Activated naive CD8-positive, alpha-beta T cell treated with anti-CD3 and anti-CD28 coated beads, Interleukin-2, amount 50 U/mL, for 16 hours (primary cell): Measurements from ENCODE around the gene MRTFA.

Experiments
- DNase-seq: peaks from one replicate; pipeline ENCODE4 v3.0.0-alpha.2; 2020; ENCODE audit warnings: low read depth, low spot score

Gene MRTFA

DNA sequence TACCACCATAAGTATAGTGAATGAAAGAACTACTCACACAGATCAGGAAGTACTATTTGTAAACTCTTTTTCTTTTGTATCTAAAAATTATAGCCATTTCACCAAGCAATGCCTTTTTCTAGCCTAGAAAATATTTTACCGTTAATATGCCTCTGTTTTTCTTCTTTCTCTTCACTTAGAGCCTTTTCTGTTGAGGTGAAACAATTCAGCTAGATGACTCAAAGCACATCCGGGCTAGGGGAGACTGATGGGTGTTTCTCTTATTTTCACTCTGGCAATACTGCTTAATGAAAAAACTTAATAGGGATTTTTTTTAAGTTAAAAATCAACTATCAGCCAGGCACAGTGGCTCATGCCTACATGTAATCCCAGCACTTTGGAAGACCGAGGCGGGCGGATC is 172.8 kb downstream of the MRTFA start:
- no peak for DNase-seq

DNA sequence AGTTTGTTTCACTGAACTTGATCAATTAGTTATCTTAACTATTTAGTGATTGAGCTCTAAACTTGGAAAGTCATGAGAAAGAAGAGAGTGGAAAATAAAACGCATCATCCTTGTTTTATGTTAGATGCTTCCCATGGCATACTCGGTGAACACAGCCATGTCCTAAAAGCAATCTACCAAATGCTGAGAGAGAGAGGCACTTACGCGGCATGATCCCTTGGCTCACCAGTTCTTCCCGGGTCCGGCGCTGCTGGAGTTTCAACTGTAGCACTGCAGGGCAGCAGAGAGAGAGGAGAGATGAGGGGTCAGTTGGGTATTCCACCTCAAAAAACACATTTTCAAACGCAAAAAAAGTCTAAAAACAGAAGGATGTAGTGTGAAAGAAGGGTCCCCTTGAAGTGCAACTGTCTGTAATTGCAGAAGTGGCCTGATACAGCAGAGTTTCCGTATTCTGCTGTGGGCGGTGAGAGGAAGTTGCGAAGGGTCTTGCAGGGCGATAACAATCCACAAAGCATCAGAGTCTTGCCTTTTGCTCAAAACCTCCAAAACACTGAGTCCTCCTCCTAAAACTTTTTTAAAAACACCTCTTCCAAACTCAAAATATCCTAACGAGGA is 173.4 kb downstream of the MRTFA start:
- DNase-seq: no peak

DNA sequence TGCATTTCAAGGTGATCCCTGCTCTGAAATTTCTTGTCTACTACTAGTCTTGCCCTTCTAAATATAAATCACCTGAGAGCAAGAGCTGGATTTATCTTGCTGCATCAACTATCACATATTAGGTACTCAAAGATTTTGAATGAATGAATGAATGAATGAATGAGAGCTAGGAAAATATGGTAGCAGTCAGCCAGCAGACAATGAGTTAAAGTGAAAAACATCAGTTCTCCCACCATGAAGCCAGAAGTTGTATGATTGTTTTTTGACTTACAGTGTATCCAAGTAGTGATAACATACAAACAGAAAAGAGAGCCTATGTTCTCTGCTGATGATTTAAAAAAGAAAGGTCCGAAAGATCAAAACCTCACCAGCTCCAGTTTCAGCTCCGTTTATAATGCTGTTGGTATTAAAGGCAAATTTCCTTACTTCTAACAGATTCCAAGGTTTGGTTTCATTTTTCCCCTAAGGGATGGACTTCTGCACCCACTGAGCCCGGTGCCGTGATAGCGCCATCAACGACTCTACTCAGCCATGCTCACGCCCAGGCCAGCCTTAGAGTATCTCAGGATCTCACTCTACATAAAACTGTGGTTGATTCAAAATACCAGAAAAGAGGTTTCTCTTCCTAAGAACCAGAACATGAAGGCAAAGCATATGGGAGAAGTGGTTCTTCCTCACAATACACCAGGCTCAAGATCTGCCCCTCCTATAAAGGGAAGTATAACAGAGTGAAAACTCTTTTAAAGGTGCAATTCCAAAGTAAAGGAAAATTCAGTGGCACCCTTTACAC is 174.1 kb downstream of the MRTFA start:
- no peak for DNase-seq

DNA sequence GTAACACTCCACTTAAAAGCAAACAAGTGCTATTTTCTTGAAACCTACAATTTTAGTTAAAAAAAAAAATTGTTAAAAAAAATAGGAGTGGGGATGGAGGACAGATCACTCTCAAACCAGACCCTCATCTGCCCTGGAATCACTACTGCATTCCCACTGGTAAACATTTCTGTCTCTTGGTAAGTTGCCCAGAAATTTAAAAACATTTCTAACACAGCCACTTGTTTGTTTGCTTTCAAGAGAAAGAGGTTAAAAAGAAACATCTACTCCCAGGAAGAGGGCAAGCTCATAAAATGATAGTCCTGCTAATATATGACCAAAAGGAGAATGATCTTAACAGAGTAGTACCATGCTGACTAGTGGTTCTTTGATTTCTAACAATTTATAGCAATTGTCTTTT is 182.8 kb downstream of the MRTFA start:
- DNase-seq: no peak

DNA sequence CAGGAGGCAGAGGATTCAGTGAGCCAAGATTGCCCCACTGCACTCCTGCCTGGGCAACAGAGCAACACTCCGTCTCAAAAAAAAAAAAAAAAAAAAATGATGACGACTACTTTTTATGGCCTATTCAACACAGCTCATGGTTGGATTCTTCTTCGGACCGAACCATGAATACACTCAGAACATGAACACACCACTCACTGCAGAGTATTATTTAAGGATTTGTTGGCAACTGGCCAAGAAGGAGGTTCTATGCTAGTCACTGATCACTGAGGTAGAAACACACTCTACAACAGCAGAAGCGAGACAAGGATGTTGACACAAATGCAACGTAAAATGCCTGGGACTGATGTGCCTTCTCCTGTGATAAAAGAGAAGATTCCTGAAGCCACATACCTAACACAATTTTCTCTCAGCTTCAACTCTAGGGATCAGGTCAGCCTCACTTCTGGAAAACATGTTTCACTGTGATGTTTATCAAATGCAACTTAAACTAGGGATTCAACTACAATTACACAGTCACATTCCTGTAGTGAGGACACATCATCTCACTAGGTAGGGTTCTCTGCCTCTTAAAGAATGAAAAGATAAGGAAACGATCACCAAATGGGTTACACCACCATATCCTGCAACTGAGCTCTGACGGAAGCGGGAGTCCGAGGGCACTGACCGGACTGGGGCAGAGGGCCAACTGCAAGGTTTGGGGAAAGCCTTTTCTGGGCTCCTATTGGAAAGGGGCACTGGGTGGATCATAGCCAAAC is 183.6 kb downstream of the MRTFA start:
- no peak for DNase-seq

DNA sequence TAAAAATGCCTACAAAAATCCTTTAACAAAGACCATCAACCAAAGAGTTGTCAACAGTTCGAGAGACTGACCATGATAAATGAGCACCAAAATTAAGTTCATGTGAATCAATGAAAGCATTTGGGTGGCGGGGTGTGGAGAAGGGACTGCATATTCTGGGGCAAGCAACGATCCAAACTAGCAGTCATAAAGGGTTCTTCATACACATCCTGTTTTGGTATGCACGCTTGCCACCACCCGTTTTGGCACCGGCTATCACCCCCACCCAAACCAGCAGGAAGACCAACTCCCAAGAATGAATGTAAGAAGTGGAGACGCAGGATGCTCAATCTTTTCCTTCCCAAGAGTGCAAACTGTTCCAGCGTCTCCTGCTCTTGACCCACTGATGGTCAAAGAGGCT is 185.3 kb downstream of the MRTFA start:
- no peak for DNase-seq

DNA sequence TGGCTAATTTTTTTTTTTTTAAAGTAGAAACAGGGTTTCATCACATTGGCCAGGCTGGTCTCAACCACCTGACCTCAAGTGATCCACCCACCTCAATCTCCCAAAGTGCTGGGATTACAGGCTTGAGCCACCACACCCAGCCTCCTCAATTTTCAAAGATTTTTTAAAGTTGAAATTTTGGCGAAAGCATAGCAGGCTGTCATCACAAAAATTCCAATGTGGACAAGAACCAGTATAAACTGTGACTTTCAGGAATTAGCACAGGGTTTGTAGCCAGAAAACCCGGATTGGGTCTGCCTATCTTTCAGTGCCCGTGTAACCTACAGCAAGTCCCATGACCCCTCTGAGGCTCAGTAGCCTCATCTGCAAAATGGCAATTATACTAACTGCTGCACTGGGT is 185.9 kb downstream of the MRTFA start:
- no peak for DNase-seq

DNA sequence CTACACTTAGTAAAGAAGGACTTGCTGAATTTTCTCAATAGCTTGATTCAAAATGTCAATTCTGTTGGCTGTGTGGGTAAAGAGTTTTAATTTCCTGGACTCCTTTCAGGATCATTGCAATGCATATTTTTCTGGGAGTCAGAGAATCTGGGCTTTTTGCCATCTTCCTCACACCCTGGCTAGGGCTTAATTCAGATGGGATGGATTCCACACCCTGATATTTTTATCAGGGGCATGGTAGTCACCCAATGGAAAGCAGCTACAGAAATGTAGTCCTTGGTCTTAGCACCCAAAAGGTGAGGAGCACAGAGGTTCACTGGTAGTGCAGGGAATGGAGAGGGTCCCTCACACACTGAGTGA is 186.9 kb downstream of the MRTFA start:
- DNase-seq: no peak

DNA sequence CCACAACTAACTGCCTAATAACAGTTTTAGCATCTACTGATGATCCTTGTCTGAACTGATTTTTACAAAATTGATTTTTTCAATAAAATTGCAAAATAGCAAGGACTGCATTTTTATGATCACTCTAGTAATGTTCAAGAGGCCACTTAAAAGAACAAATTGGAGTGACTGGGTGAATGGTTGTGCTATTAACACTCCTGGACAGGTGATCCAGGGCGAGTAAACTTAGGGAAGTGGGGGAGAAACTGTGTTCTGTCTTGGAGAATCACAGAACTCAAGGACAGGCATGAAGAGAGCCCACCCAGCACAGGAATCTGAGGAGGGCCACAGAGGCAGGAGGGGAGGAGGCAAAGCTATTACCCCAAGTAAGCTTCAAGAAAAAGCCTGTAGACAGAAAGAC is 190.3 kb downstream of the MRTFA start:
- DNase-seq: no peak

DNA sequence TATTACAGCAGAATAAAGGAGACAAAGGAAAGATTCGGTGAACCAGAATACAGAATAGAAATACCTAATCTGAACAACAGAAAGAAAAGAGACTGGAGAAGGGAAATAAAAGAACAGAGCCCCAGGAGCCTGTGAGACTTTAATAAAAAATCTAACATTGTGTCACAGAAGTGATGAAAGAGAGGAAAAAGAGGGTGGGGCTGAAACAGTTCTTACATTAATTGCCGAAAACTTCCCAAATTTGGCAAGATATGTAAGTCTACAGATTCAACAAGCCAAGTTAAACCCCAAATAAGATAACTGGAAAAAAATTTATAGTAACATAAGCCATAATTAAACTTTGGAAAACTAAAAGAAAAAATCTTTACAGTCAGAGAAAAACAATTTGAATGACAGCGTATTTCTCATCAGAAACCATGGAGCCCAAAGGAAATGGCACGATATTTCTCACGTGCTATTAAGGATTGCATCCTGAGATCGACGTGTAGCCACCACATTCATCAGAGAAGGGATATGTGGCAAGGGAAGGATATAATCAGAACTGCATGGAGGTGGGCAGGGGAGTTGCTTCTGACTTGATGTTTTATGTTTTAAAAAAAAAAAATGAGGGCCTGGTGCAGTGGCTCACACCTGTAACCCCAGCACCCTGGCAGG is 192.2 kb downstream of the MRTFA start:
- no peak for DNase-seq

DNA sequence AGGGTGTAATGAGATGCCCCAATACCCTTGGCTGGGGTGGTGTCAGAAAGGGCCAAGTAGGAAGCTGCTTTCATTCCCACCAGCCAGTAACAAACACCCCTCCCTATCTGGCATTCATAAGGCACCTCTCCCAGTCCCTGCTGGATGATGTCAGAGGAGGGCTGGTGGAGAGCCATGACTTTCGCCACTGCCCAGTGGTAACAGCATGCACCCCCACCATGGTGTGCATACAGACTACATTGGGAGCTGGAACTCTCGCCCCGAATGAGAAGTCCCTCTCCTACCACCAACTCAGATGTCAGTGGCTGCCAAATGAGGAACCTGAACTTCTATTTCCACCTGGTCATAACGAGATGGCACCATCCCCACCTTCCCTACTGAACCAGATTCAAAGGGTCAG is 192.8 kb downstream of the MRTFA start:
- no peak for DNase-seq

DNA sequence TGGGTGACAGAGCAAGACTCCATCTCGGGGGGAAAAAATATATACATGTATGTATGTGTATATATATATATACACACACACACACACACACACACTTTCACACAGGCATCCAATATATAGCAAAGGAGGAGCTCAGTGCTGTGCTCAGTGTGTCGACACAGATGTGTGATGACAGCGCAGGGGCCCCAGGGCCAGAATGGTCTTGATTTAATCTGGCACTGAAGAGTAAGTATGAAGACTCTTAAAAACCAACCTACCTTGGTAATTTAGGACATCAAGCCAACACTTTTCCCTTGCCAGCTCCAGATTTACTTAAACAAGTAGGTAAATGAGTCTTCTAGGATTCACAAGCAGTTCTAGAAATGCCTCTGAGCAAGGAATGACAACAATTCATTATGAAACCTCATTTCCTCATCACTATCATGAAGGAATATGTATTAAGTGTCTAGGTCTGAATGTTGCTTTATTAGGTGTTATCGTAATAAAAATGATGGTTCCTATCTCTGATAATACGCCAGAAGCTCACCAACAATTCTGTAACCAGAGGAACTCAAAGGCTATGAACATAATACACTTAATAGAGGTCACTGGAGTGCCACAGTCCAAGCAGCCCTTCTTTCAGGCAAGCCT is 194.6 kb downstream of the MRTFA start:
- no peak for DNase-seq

DNA sequence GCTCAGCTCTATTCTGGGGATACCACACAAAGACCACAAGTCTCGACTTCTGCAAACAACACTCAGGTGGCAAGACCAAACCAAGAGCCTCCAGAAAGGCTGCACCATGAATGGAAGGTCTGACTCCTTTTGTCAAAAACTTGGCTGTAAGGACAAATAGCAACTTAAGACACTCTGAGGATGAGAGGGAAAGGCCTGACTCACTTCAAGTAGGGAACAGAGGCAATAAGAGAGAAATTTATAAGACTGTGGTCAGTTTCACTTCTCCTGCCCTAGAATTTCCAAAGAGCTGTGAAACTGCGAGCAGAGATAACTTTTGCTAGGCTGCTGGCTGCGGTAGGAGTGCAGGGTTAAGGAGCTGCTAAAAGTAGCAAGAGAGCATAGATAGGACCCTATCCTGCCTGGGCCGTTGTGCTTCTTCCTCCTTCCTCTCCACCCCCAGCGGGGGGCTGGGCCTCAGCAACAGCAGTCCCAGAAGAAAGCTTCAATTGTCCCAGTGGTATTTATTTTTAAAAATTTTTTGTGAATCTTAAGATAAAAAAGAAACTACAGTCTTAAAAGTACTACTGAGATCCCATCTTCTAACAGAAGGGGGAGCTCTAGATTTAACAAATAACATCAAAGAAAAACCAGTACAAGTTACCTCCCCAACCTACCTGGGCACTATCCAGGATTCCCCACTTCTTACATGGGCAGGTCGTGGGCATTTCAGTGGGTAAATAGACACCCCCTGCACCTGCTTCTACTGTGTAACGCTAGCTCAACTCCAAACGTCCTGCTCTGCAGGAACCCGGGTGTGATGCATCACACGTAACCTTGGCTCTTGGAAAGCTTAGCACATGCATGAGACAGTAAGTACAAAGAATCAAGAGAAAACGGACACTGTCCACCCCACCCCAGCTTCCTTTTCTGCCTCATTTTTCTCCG is 199.8 kb downstream of the MRTFA start:
- no peak for DNase-seq

DNA sequence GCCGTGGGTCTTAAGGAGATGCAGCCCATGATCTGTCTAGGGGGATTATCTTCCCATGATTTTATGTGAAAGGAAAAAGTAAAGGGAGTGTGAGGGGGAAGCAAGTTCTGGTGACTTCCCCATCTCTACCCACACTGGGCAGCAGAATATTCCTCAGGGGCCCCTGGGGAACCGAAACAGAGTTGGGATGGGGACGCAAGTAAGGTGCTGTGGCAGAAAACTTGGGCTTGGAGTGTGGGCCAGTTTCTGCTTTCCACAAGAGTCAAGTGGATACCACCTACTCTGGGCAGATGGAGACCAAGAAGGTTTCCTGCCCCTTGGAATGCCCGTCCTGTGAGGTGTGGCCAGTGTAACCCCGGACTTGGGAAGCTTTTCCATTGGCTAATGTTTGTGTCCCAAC is 201.8 kb downstream of the MRTFA start:
- DNase-seq: no peak

DNA sequence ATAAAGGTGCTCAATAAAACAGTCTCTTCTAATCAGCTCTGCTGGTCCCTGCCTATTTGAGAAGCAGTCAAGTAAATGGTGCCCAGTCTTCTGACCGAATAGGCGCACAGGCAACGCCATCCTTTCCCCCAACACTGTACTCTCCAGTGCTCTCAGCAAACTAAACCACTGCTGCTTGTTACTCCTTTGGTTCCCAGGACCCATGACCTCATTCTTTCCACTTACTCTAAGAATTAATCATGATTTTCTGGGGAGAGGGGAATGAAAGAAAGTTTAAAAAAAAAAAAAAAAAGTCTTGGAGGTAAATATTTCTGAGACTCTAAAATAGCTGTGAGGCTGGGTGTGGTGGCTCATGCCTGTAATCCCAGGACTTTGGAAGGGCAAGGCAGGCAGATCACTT is 202.4 kb downstream of the MRTFA start:
- no peak for DNase-seq

DNA sequence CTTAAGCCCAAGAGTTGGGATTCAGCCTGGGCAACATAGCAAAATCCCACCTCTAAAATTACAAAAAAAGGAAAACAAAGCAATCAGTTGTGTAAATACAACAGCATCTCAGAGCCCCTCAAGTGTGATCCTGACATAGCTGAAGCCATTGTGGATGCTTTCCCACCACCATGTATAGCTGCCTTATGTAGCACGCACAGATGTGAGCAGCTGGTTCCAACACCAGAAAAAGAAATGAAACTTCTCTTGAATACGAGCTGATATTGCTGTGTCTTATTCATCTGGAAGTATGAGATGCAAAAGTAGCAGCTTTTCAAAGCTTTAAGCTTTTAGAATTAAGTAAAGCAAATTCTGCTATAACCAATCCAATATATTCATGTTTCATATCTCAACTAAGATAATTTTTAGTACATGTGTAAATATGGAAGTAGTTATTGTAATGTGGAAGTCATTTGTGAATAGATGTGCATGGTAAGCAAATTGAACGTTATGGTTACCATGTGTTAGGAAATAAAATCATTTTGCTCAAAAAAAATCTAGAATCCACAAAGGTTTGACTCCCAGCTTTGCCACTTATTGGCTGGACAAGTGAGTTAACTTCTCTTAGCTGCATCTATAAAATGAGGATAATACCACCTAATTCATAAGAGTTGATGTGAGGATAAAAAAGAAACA is 203.0 kb downstream of the MRTFA start:
- DNase-seq: no peak

DNA sequence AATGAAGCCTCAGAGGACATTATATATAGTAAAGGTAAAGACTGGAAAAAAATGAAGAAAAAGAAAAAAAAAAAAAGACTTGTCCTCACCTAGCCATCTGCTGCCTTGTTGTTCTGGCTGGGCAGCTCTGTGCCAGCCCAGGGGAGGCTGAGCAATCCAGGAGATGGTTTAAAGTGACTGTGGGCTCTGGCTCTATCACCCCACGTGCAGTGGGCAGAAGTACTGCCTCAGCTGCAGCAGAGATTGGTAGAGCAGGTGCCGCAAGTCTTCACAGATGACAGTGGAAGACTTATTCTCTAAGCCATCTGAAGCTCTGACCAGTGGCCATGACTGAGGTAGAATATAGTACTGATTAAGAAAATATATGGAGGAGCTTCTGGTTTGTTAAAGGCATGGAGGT is 203.9 kb downstream of the MRTFA start:
- DNase-seq: no peak

DNA sequence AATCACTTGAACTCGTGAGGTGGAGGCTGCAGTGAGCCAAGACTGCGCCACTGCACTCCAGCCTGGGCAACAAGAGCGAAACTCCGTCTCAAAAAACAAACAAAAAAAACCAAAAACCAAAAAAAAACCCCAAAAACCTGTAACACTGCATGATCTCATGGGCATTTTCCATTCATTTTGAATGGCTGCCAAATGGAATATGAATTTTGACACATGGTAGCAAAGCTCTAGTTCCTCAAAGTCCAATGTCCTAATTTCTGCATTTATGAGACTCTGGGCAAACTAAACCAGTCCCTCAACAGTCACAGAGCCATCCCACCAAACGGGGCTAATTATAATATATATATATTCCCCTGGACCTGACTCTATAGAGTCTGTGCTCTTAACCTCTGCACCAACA is 204.4 kb downstream of the MRTFA start:
- DNase-seq: no peak

DNA sequence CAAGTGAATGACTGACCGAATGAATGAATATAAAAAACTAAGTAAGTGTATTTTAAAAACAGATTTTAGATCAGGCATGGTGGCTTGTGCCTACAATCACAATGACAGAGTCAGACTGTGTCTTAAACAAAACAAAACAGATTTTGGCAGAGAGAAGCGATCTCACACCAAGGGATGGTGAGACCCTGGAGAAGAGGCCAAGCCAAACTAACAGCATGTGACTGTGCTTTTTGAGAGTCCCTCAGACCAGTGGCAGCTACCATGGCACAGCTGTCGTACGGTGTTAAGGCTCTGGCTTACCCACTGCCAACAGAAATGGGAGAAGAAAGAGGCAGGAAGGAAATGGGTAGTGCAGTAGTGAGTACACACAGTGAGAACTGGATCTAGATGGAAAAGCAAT is 205.5 kb downstream of the MRTFA start:
- no peak for DNase-seq

DNA sequence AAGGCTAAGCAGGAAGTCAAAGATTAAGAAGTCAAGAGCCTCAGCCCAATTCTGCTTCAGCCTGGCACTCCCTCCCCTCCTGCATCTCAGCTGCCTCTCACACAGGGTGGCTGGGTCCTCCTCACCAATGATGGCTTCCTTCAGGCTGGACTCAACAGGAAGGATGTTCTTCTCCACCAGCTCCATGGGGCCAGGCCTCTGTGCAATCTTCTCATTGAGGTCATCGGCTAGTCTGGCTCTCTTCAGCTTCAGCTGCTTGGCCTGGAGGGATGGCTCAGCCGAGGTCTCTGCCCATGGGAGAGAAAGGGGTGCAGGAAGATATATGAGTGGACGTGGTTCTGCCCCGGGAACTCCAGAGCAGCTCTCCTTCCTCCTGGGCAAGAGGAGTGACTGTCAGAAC is 207.0 kb downstream of the MRTFA start:
- no peak for DNase-seq
